CD14-positive monocyte (primary cell): Measurements from ENCODE around the gene SLC19A2. TPM values are rescaled to one million over a fixed set of nuclear protein-coding genes. Genes with fewer than 3 reads are reported as not detected.

Experiments
- DNase-seq, 3 donors: peaks; one replicate each; pipeline ENCODE4 v3.0.0-alpha.2; 2011 to 2022
- H2AFZ ChIP-seq: 2 replicates; pipeline ENCODE4 v1.6.0; 2012; ENCODE audit warnings: mild to moderate bottlenecking, low read depth, low read length, inconsistent platforms; ENCODE audit not compliant: insufficient read depth, poor library complexity, severe bottlenecking
- H3K27ac ChIP-seq, 2 donors: 1 replicate in 1 of 2; 2 replicates in 1 of 2; pipeline ENCODE4 v1.5.1; 2012 to 2013; ENCODE audit warnings: low read length in 2 of 2, control low read depth in 1 of 2, inconsistent platforms in 1 of 2, low read depth in 1 of 2, mild to moderate bottlenecking in 1 of 2
- H3K27me3 ChIP-seq, 2 donors: one replicate each; pipeline versions ENCODE4 v1.6.0 to v1.6.1; 2011 to 2013; ENCODE audit warnings: low read length in 2 of 2; ENCODE audit not compliant: control insufficient read depth in 2 of 2, insufficient read depth in 2 of 2
- H3K36me3 ChIP-seq, 2 donors: replicated peaks in 1 of 2; 1 replicate in 1 of 2; 2 replicates in 1 of 2; pipeline versions ENCODE4 v1.5.1 to v1.6.1; 2012 to 2013; ENCODE audit warnings: low read length in 2 of 2, control low read depth in 1 of 2, inconsistent platforms in 1 of 2, mild to moderate bottlenecking in 1 of 2; ENCODE audit not compliant: insufficient read depth in 2 of 2, control insufficient read depth in 1 of 2
- H3K4me1 ChIP-seq, 2 donors: 1 replicate in 1 of 2; 2 replicates in 1 of 2; pipeline versions ENCODE4 v1.5.1 to v1.6.1; 2012 to 2013; ENCODE audit warnings: low read length in 2 of 2, control low read depth in 1 of 2, inconsistent platforms in 1 of 2, mild to moderate bottlenecking in 1 of 2, moderate library complexity in 1 of 2; ENCODE audit not compliant: insufficient read depth in 2 of 2, control insufficient read depth in 1 of 2
- H3K4me2 ChIP-seq: replicated peaks from 2 replicates; pipeline ENCODE3; 2012; ENCODE audit warnings: low read length, moderate library complexity, mild to moderate bottlenecking; ENCODE audit not compliant: poor library complexity, severe bottlenecking; ENCODE audit errors: extremely low read depth
- H3K4me3 ChIP-seq, 3 experiments: fragments of 200-600 bp in 1 of 3; sonication (generic) in 1 of 3; replicated peaks in 1 of 3; 1 replicate in 2 of 3; 2 replicates in 1 of 3; pipeline ENCODE4 v1.5.1; 2011 to 2013; ENCODE audit warnings: low read length in 3 of 3, mild to moderate bottlenecking in 3 of 3, control low read depth in 2 of 3, low read depth in 2 of 3, inconsistent platforms in 1 of 3, moderate library complexity in 1 of 3
- H3K79me2 ChIP-seq: 2 replicates; pipeline ENCODE4 v1.6.0; 2012; ENCODE audit warnings: mild to moderate bottlenecking, control low read depth, inconsistent platforms, low read length, moderate library complexity; ENCODE audit not compliant: insufficient read depth
- H3K9ac ChIP-seq: 2 replicates; pipeline ENCODE4 v1.6.0; 2017; ENCODE audit warnings: low read length, mild to moderate bottlenecking; ENCODE audit not compliant: insufficient read depth, poor library complexity, severe bottlenecking
- H3K9me3 ChIP-seq, 2 donors: replicated peaks in 1 of 2; 1 replicate in 1 of 2; 2 replicates in 1 of 2; pipeline versions ENCODE4 v1.5.1 to v1.6.1; 2012 to 2013; ENCODE audit warnings: low read length in 2 of 2, control low read depth in 1 of 2; ENCODE audit not compliant: control insufficient read depth in 1 of 2, insufficient read depth in 1 of 2
- H4K20me1 ChIP-seq: 2 replicates; pipeline ENCODE4 v1.6.0; 2012; ENCODE audit warnings: mild to moderate bottlenecking, low read length, control low read depth, moderate library complexity; ENCODE audit not compliant: insufficient read depth
- H3K27ac Mint-ChIP-seq, 7 donors: one replicate each; pipeline ENCODE4 v1.8.0; 2020; ENCODE audit warnings: mild to moderate bottlenecking in 7 of 7, mixed read lengths in 7 of 7, moderate library complexity in 6 of 7, inconsistent platforms in 2 of 7
- H3K27me3 Mint-ChIP-seq, 3 donors: one replicate each; pipeline ENCODE4 v1.8.0; 2021 to 2022; ENCODE audit warnings: low read depth in 3 of 3, mild to moderate bottlenecking in 3 of 3, mixed read lengths in 3 of 3, moderate library complexity in 3 of 3, inconsistent platforms in 1 of 3
- H3K36me3 Mint-ChIP-seq, 2 donors: one replicate each; pipeline ENCODE4 v1.8.0; 2020; ENCODE audit warnings: mixed read lengths in 2 of 2, inconsistent platforms in 1 of 2, mild to moderate bottlenecking in 1 of 2
- H3K4me1 Mint-ChIP-seq: one replicate; pipeline ENCODE4 v1.8.0; 2020; ENCODE audit warnings: mild to moderate bottlenecking, mixed read lengths
- H3K4me3 Mint-ChIP-seq, 2 donors: one replicate each; pipeline ENCODE4 v1.8.0; 2020; ENCODE audit warnings: mild to moderate bottlenecking in 2 of 2, mixed read lengths in 2 of 2, moderate library complexity in 1 of 2
- H3K9me3 Mint-ChIP-seq, 7 donors: one replicate each; pipeline ENCODE4 v1.8.0; 2020 to 2022; ENCODE audit warnings: mixed read lengths in 7 of 7, mild to moderate bottlenecking in 6 of 7, moderate library complexity in 6 of 7, inconsistent platforms in 2 of 7
- WGBS: methylation state at CpG from one replicate; pipeline ENCODE4 v1.1.5; 2013; ENCODE audit warnings: missing lambda C conversion rate; ENCODE audit not compliant: insufficient coverage; 5-methylcytosine and 5-hydroxymethylcytosine counted together
- intact Hi-C, 2 donors: fragments of 100-400 bp; cut with micrococcal nuclease; formaldehyde crosslinking; loops; one replicate each; pipeline versions ENCODE4 v1.15.0 to v1.15.1; 2023
- polyA plus RNA-seq, 3 donors: library from polyadenylated mRNA; depleted of rRNA in 1 of 3; unstranded in 2 of 3; stranded (reverse) in 1 of 3; fragments of 300-500 nt in 2 of 3; fragments of >200 nt in 1 of 3; fragmentation: Illumina TruSeq in 2 of 3; gene quantifications; 1 replicate in 2 of 3; 2 replicates in 1 of 3; pipeline ENCODE4 v1.2.3, GENCODE V29; 2012 to 2021
- TF ChIP-seq, protein P1 (sequence below): fragments of 200-600 bp; IDR thresholded peaks from one replicate; pipeline ENCODE4 v1.8.0; 2022; ENCODE audit warnings: antibody characterized with exemption, mild to moderate bottlenecking

The SLC19A2 gene
- polyA plus RNA-seq, 3 donors, result 0.52 to 3.2 (median 0.81) TPM

DNA sequence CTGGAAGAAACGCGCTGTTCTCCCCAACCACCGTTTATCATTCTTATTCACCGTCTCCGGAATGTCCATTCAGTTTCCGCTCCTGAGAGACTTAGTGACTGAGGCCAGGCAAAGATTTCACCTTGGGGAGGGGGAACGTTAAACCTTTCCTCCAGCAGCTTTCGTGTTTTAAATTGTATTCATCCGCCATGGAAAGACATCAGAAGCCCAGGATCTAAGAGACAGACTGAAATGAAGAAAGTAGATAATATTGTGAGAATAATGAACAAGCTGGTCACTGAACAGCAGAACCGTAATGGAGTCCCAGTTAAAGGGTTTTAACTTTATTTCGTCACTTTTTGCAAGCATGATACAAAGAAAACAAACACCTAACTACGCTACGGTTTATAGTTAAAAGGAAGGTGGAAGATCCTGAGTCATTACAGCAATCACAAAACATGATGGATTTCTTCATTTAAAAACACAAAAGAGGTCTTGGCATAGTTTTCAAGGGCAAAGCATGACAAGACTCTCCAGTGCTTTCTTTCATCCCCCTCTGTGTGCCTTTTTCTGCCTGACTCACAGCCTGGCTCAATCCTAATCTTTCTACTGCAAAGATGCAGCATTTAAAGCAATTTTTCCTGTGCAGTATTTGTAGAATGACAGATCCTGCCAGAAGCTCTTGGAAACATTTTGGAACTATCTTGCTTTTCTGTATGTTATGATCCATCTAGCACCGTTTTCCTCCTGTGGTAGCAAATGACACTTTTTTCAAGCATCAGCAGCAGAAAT lies 722 bp upstream of the SLC19A2 start:
- H3K27me3 Mint-ChIP-seq, result peaks cover 0 to 3% (median 3%) of the 10 kb centered on the region in 3 donors

More for the DNA sequence above, 722 bp upstream of the SLC19A2 start:
- no peaks in the 10 kb centered on the region for H3K27me3 ChIP-seq
- H3K4me1 Mint-ChIP-seq, result peaks cover 37% of the 10 kb centered on the region
- H4K20me1 ChIP-seq, result no peaks in the 10 kb centered on the region
- H3K4me1 ChIP-seq, result peaks cover 31 to 36% of the 10 kb centered on the region in 2 donors
- H3K79me2 ChIP-seq, result peaks cover 26% of the 10 kb centered on the region
- no peaks in the 10 kb centered on the region for H3K36me3 ChIP-seq
- 0% methylated on average over 2 of the region's 14 CpGs for WGBS
- peak; percentile 25 to 55 (median 30) for DNase-seq
- peaks cover 0 to 2% (median 0%) of the 10 kb centered on the region in 7 donors for H3K9me3 Mint-ChIP-seq
- H3K4me3 ChIP-seq, result peak overlapping the region; percentile 56 to 79 (median 70)
- intact Hi-C loops, result loop anchor here in 1 of 2 donors (5.0 kb wide), 1 partner anchor 119 kb away; the partner anchor contains the start of genes BLZF1 and NME7
- H3K4me3 Mint-ChIP-seq, result peak overlapping the region; percentile 95 to 98
- peak overlapping the region; percentile 82 for H3K4me2 ChIP-seq
- H3K27ac Mint-ChIP-seq, result peak overlapping the region; percentile 89 to 97 (median 93)
- peak overlapping the region; percentile 77 for H2AFZ ChIP-seq
- H3K9me3 ChIP-seq, result no peaks in the 10 kb centered on the region
- TF ChIP-seq, protein P1, sequence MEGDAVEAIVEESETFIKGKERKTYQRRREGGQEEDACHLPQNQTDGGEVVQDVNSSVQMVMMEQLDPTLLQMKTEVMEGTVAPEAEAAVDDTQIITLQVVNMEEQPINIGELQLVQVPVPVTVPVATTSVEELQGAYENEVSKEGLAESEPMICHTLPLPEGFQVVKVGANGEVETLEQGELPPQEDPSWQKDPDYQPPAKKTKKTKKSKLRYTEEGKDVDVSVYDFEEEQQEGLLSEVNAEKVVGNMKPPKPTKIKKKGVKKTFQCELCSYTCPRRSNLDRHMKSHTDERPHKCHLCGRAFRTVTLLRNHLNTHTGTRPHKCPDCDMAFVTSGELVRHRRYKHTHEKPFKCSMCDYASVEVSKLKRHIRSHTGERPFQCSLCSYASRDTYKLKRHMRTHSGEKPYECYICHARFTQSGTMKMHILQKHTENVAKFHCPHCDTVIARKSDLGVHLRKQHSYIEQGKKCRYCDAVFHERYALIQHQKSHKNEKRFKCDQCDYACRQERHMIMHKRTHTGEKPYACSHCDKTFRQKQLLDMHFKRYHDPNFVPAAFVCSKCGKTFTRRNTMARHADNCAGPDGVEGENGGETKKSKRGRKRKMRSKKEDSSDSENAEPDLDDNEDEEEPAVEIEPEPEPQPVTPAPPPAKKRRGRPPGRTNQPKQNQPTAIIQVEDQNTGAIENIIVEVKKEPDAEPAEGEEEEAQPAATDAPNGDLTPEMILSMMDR, result no peak
- peak overlapping the region; percentile 83 to 87 for H3K27ac ChIP-seq
- H3K36me3 Mint-ChIP-seq, result peaks cover 0 to under 1% of the 10 kb centered on the region in 2 donors
- peak overlapping the region; percentile 90 for H3K9ac ChIP-seq
